NCI-H345 treated with DMSO at 0.1 percent for 48 hours (cell line): ENCODE data around the gene SLC35G2.
"Not testable (repeated sequence)": the region's sequence is repeated elsewhere in the genome, so short reads cannot be mapped to it uniquely, and the experiment has no call there.

ENCODE experiments used
- DNase-seq: peaks from one replicate; lab custom pipeline; 2025; ENCODE audit not compliant: unreplicated experiment; lab: John Stamatoyannopoulos, UW

The SLC35G2 gene

DNA sequence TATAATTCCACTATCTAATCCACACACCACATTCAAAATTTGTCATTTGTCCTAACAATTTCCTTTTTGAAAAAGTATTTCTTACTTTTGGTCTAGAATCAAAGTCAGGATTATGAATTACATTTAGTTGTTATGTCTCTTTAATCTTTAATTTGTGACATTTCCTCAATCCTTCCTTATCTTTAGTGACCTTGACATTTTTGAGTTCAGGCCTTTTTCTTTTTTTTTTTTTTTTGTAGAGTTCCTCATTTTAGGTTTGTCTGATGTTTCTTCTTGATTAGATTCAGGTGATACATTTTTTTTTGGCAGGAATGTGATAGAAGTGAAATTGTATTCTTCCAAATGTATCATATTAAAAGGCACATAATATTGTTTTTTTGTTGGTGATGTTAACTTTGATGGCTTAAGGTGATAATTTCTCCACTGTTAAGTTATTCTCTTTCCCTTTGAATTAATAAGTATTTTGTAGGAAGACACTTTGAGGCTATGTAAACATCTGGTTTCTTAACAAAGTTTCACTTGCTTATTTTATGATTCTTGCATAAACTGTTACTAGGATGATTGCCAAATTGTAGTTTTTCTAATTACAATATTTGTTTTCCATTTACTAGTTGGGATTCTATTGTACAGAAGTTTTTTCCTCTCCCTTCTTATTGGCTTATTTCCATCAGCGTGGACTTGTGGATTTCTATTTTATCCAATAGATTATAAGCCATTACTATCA is 16.3 kb downstream of the SLC35G2 start:
- no peak for DNase-seq

DNA sequence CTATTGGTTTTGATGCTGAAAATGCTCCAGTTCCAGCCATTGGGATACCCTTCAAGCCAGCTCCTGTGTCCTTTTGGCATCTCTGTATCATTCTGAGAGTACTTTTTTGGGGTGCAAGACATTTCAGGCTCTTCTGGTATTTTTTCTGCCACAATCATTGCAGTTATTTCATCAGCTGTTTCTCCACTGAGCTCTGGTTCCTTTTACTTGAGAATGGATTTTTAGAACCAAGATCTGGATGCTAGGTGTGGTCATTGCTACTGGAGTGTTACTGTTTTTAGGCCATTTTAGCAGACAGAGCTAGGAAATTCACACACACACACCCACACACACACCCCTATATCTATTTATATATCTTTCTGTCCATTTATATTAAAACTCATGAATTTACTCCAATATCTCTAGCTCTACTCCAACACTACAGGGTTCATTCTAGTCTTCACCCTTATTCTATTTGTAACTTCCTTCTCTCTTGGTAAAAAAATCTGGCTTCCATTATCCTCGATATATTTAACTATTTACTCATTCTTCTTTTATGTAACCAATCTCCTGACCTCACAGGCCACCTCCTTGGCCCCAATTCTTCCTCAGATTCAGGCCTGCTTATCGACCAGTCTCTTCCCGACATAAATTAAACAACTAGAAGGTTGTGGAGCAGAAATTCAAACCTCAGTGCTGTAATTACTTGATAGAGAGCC is 17.0 kb downstream of the SLC35G2 start:
- no peak for DNase-seq

DNA sequence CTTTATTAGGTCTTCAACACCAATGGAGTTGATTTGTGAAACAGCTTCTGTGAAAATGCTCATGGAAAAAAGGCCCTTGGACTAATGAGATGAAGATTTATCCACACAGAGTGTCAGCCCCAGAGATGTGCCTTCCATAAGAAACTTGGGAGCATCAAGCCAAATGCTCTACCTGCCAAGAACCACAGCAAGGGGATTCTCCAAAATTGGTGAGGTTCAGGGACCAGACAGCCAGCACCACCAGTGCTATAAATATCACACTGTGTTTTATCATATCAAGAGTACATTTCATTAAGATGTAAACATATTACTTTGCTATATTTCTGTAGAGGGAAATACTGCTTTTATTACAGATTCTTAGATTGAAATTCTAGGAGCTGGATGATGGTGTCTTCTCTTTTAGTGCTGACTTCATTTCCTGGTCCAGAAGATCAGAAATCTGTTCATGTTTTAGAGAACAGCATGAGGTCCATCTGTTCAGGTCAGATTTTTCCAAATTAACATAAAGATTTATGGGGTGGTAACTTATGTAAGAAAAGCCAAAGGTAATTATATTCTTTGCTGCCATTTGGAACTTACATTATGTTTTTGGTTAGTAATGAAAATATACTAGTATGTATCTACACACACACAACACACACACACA is 17.7 kb downstream of the SLC35G2 start:
- DNase-seq: no peak

DNA sequence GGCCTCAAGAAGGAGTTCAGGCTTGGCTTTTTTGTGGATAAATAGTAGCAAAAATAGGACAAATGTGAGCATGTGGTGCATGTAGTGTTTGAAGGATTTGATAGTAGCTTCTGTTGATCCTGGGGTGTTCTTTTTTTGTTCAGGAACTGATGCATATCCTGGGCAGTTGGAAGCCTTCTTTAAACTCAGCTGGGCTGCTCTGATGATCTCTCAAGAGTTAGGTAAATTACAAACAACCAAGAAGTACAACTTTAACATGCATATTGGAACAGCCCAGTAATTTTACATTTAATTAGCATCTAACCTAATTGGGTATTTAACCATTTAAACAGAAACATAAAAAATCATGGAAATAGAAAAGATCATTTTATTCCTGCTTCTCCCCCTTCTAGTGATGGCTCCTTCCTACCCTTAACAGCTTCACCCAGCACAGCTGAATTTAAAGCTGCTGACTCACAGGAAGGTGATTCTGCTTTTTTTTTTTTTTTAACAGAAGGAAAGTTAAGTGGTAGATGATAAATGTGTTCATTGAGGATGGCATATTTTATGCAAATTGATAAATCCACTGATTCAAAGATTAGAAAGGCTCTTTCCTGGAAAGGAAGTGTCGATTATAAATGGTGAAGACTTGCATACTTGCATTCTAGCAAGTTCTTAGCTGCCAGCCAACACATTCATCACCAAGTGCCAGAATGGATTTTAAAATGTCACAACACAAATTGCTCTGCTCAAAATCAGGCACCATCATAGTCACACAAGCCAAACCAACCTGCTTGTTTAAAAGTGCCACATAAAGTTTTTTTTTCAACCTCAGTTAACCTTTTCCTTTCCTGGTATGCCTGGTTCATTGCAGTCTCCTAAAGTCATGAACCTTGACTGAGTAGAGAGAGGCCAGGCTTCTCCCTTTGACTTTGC is 20.0 kb downstream of the SLC35G2 start:
- DNase-seq: no peak

DNA sequence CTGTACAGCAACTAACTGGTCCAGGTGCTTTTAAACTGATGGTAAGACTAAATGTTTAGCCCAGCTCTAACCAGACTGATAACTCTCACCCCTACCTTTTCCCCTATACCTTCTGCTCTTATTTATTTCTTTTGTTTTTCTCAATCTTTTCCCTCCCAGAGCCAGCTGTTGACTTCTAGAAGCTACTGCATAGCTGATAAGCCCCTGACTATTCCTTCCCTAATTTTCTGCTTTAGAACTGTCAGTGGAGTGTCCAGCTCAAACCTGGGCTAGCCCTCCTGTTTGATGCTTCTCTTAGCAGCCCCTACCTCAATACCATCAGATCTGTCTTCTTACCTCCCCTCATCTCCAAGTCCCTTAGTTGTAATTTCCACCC is 20.6 kb downstream of the SLC35G2 start:
- DNase-seq: no peak

DNA sequence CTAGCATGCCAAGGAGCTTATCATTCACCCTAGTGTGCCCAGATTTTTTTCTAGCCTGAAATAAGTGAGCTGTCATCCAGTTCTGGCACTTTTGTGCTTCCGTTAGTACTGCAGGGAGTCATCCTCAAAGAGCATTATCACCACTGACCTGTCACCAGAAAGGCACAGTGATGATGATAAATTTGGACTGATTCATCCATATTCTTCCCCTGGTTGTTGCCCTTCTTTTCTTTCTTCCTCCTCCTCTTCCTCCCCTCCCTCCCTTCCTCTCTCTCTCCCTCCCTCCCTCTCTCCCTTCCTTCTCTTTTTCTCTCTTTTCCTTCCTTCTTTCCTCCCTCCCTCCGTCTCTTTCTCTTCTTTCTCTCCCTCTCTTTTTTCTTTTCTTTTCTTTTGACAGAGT is 21.3 kb downstream of the SLC35G2 start:
- no peak for DNase-seq

DNA sequence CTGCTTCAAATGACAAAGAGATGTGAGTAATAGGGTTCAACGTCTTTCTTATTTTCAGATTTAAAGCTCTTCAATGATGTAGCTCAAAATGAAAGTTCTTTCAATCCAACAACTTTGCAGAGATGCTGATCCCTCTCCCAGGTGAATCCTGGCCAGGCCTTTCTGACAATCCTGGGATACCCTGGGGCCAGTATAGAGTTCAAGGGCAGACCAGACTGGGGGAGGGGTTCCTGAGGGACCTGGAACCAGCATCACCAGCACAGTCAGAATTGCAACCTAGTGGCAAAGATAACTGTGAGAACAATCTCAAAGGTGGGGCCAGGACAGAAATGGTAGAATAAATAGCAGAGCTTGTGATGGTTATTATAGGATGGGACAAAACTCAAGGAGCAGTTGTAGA is 23.4 kb downstream of the SLC35G2 start:
- DNase-seq: no peak

DNA sequence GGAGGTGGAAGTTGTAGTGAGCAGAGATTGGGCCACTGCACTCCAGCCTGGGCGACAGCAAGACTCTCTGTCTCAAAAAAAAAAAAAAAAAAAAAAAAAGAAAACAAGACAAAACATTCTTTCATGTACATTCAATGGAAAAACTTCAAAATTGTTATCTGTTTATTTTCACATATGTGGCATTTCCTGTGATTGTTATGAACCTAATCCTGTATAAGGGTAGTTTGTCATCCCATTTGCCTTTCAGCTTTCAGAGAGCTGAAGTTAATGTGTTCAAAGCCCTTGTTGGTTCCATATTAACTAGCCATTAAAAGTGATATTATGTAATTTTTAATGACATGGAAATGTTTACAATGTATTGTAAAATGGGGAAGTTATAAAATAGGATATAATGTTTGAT is 25.8 kb downstream of the SLC35G2 start:
- no peak for DNase-seq

DNA sequence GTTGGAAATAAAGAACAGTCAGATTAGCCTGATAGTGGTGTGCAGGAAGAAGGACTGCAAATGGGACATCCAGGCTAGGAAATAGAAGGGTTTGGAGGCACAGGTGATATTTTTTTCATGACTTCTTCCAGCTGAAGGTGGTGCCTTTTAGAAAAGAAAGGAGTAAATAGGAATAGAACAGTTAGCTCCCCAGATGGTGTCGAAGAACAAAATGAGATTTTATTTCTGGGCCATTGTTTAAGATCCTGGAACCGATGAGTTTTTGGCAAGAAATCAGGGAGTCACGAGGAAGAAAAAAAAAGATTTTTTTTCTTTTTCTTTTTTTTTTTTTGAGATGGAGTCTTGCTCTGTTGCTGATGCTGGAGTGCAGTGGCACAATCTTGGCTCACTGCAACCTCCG is 33.3 kb downstream of the SLC35G2 start:
- no peak for DNase-seq

DNA sequence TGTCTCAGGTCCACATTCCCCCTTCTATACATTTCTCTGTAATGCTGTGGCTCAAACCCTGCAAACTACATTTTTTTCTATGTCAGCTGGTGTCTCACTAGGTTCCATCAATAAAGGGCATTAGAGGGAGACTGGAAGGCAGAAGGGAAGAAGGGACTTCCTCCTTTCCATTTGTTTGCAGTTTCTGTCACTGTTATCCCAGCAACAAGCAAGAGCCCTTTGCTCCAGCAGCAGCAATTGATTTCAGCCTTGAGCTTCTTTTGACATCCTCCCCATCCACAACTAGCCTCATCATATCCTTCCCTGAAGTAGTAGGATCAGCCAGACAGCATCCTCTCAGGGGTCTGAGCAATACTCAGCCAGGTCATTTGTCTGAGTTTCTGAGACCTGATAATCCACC is 37.7 kb downstream of the SLC35G2 start:
- no peak for DNase-seq

DNA sequence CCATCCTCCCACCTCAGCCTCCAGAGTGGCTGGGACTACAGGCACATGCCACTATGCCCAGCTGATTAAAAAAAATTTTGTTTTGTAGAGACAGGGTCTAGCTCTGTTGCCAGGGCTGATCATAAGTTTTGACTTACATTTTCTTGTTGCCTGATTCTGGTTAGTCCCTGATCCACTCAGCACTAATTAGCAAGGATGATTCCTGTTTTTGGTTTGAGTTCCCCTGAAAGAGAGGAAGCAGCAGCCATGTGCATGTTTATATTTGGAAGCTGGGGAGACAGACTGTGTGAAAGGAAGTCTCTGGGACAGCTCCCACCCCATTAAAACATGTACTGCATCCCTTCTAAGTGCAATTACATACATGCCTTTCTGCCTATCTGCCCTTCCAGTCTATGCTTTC is 39.5 kb downstream of the SLC35G2 start:
- no peak for DNase-seq

DNA sequence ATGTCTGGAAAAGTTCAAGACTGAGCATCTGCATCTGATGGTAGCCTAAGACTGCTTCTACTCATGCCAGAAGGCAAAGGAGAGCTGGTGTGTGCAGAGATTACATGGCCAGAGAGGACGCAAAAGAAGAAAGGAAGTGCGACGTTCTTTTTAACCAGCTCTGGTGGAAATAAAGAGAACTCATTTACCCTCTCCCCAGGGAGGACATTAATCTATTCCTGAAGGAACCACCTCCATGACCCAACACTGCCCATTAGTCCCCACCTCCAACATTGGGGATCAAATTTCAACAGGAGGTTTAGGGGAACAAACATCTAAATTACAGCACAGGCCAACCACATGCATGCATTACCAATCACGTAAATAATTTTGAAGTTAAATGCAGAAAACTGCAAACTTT is 41.6 kb downstream of the SLC35G2 start:
- no peak for DNase-seq

DNA sequence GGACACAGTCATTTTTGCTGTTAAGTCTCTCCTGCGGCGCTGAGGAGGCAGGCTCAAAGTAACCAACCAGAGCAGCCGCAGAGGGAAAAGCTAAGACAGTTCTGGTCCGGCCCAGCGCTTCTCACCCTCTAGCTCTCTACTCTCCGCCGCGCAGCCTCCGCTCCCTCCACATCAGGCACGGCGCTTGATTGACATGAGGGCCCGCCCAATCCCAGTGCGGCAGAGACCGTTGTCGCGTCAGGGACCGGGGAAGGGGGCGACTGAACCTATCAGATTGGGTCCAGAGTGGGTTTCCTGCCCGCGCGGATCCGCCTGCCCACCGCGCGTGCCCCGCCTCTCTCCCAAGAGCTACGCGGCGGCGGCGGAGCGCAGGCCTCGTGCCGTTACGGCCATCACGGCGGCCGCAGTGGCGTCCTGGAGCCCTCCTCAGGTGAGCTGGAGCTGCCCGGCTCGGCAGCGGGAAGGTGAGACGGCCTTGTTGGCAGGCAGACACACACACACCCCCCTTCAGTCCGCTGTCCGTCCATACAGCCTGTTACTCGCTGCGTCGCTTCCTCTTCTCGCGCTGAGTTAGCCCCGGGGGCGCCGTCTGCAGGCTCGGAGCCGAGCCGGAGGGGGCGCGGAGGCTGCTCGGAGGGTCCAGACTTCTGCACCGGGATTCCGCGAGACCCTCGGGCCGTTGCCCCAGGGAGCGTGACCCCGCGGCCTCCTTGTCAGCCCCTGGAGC is 43.1 kb downstream of the SLC35G2 start, which contains the start of gene NCK1:
NCK1 (plus strand) TSS at position 319 of the 727 bp plus-strand sequence. CDS start 65,794 bp downstream, outside the sequence.
- DNase-seq: peak; percentile 87

DNA sequence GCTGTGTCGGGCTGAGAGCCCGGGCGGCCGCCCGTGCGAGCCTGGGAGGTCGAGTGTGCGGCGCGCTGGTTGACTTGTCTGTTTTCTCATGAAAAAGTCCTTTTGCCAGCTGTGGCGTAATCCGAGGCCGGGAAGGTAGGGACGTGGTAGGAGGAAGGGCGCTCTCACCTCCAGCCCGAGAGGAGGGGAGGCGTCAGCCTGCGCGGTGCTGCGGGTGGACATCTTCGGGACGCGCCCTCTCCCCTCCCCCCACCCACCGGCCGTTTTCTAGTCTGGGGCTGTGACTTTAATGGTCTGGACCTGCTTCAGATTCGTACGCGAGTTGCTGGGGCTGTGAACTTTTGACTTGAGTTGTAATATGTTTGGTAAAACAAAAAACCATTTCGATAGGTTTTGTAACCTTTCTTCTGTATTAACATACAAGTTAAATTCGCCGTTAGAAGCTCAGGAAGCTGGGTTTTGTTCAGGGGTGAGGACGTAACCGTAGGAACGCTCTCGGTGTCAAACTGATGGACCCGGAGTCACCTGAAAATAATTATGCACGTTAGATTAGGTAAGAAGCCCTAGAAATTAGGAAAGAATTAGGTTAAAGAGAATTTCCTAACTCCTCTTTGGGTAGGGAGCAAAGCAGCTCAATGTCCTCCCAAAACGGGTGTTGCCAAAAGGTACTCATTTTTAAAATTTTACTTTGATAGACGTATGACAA is 43.8 kb downstream of the SLC35G2 start:
- DNase-seq: no peak

DNA sequence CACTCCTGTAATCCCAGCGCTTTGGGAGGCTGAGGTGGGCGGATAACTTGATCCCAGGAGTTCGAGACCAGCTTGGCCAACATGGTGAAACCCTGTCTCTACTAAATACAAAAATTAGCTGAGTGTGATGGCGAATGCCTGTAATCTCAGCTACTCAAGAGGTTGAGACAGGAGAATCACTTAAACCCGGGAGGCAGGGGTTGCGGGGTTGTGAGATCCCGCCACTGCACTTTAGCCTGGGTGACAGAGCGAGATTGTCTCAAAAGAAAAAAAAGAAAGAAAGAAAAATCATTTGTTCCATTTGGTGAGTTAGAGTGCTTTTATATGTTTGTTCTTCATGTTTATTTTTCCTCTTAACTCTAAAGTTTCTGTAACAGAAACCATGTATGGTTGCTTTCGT is 50.4 kb downstream of the SLC35G2 start:
- DNase-seq: no peak

DNA sequence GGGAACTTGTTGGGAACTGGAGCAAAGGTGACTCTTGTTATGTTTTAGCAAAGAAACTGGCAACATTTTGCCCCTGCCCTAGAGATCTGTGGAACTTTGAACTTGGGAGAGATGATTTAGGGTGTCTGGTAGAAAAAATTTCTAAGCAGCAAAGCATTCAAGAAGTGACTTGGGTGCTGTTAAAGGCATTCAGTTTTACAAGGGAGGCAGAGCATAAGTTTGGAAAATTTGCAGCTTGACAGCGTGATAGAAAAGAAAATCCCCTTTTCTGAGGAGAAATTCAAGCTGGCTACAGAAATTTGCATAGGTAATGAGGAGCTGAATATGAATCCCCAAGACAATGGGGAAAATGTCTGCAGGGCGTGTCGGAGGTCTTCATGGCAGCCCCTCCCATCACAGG is 53.3 kb downstream of the SLC35G2 start:
- not testable (repeated sequence) for DNase-seq

DNA sequence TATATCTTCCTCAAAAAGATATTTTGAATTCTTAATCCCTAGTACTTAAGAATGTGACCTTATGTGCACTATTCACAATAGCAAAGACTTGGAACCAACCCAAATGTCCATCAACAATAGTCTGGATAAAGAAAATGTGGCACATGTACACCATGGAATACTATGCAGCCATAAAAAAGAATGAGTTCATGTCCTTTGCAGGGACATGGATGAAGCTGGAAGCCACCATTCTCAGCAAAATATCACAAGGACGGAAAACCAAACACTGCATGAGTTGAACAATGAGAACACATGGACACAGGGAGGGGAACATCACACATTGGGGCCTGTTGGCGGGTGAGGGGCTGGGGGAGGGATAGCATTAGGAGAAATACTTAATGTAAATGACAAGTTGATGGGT is 60.6 kb downstream of the SLC35G2 start:
- DNase-seq: not testable (repeated sequence)

DNA sequence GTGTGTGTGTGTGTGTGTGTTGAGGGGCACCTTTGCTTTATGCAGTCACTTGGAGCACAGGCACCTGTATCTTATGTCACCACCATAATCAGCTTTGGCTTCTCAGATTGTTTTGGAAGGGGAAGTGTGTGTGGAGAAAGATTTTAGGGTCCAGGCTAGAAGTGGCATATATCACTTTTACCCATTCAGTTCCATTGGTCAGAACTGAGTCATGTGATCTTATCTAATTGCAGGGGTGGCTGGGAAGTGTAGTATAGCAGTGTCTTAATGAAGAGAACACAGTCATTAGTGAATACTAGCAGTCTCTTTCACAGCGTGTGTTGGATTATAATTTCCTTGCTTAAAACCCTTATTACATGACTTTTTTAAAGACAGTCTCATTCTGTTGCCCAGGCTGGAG is 63.6 kb downstream of the SLC35G2 start:
- DNase-seq: no peak

DNA sequence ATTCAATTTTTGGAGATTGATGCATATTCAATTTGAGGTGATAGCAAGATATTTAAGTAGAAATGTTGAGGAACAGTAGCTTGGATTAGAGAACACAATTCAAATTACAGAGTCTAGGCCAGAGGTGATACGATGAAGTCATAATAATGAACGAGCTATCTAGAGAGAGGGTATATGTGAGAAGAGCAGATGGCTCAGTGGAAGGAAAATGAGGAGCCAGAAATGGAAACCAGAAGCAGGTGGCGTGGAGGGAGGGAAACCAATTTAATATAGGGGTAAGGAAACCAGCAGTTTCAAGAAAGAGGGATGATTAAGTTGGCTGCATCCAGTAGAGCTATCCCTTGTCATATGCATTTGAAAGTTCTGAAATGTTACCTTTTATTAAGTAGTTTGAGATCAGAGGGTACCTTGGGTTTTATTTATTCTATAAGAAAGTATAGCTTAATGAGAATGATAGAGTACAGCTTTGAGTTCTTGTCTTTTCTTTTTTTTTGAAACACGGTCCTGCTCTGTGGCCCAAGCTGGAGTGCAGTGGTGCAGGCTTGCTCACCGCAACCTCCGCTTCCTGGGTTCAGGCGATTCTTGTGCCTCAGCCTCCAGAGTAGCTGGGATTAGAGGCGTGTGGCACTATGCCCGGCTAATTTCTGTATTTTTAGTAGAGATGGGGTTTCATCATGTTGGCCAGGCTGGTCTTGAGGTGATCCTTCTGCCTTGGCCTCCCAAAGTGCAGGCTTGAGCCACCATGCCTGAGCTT is 65.2 kb downstream of the SLC35G2 start:
- DNase-seq: no peak
